Measurements from ENCODE around the gene HEATR5A. TPM values are rescaled to one million over a fixed set of nuclear protein-coding genes. Genes with fewer than 3 reads are reported as not detected.

HEATR5A gene
- total and polyA plus RNA-seq, 9 of the 15 experiments (the other 6 are each of a cell fraction or from before 2014, with no cell fraction given): 8.0 to 50.9 (median 23.0) TPM

GRCh38 chr14:31261859-31262731 lies 158.3 kb downstream of the HEATR5A start:
- no peaks in the 10 kb centered on the region for H3K36me3 ChIP-seq (ENCODE audit: control insufficient read depth, insufficient read depth, low read length)
- no peaks in the 10 kb centered on the region for H3K79me2 ChIP-seq (ENCODE audit: control insufficient read depth, insufficient read depth, low read length)
- 32% methylated on average over 6 of the region's 6 CpGs for WGBS (ENCODE audit: insufficient coverage, low coverage, missing lambda C conversion rate)
- ATAC-seq (no peak), FAIRE-seq (no peak), DNase-seq (ENCODE audit: extremely low read depth in 1 of 4, low spot score in 3 of 4) (no peak)
- H4K20me1 ChIP-seq (replicated peaks; ENCODE audit: control insufficient read depth, insufficient read depth, low read length): no peaks in the 10 kb centered on the region
- no peak overlapping the region for H3K9ac ChIP-seq (ENCODE audit: insufficient read depth in 1 of 2, low read depth in 2 of 2, low read length in 2 of 2)
- TF ChIP-seq TFE3 (CRISPR knock-in tag; IDR thresholded peaks at IDR 0.05) (peak; percentile 37; the same call in 1 of the 2 replicates), RAD51 (IDR thresholded peaks at IDR 0.05; ENCODE audit: borderline replicate concordance, low read depth) (0 out of 2 replicates have a peak, but pooled peaks have one; percentile 33), PKNOX1 (IDR thresholded peaks at IDR 0.05) (peak; percentile 77), PBX2 (CRISPR knock-in tag; IDR thresholded peaks at IDR 0.05; ENCODE audit: low read depth) (no peak), PBX2 (tag; conservative IDR thresholded peaks at IDR 0.05; ENCODE audit: low read depth) (peak; percentile 22; the same call in 1 of the 2 replicates), MYBL2 (IDR thresholded peaks at IDR 0.05; ENCODE audit: low read depth) (no peak), MYBL2 (CRISPR knock-in tag; IDR thresholded peaks at IDR 0.05; ENCODE audit: borderline replicate concordance) (no peak), KAT7 (CRISPR knock-in tag; IDR thresholded peaks at IDR 0.05; ENCODE audit: borderline replicate concordance) (no peak), SOX6 (IDR thresholded peaks at IDR 0.05) (no peak)
- H3K27me3 ChIP-seq (ENCODE audit: control insufficient read depth in 2 of 2, insufficient read depth in 2 of 2, low read length in 2 of 2): no peaks in the 10 kb centered on the region
- no peak overlapping the region for H3K4me3 ChIP-seq
- H3K9me1 ChIP-seq (ENCODE audit: control insufficient read depth, insufficient read depth, low read length): peaks cover 3% of the 10 kb centered on the region
- ChIA-PET CTCF (ENCODE audit: low intra/inter-chr PET ratio) (no interaction called here), POLR2A (interaction anchor here (0.6 to 0.9 kb wide), 2 partner anchors 8 to 56 kb away, joined by 3 to 4 read pairs; no protein-coding TSS in a partner anchor)
- in situ Hi-C loops (cut with MboI) (no loop called here), intact Hi-C loops (cut with micrococcal nuclease) (no loop called here)
- H3K4me2 ChIP-seq (ENCODE audit: insufficient read depth, low read length): no peak overlapping the region
- no TSS peak for BruUV-seq (replicated peaks)
- no peak overlapping the region for H3K27ac ChIP-seq (ENCODE audit: extremely low read depth, low read depth, low read length)
- no peak overlapping the region for H2AFZ ChIP-seq (ENCODE audit: low read depth, low read length)
- H3K9me3 ChIP-seq (replicated peaks; ENCODE audit: control insufficient read depth, insufficient read depth, low read depth, low read length): no peaks in the 10 kb centered on the region
- H3K4me1 ChIP-seq (replicated peaks in 1 of 2; ENCODE audit: control insufficient read depth in 2 of 2, insufficient read depth in 2 of 2, low read length in 2 of 2): peaks cover 6 to 8% of the 10 kb centered on the region in 2 experiments; a peak in 4 of 5 replicates
